Immature natural killer cell (primary cell): Measurements from ENCODE around the gene FAM210A. TPM values are rescaled to one million over a fixed set of nuclear protein-coding genes. Genes with fewer than 3 reads are reported as not detected.

Experiments
- DNase-seq, 3 donors: peaks; one replicate each; pipeline ENCODE4 v3.0.0; 2022; ENCODE audit warnings: mixed read lengths in 1 of 3
- H3K27ac Mint-ChIP-seq, 6 donors: one replicate each; pipeline ENCODE4 v1.8.0; 2020; ENCODE audit warnings: mixed read lengths in 6 of 6, mild to moderate bottlenecking in 5 of 6, inconsistent platforms in 4 of 6, moderate library complexity in 3 of 6
- H3K27me3 Mint-ChIP-seq, 3 donors: one replicate each; pipeline ENCODE4 v1.8.0; 2020 to 2021; ENCODE audit warnings: low read depth in 3 of 3, mild to moderate bottlenecking in 3 of 3, mixed read lengths in 3 of 3, moderate library complexity in 3 of 3, inconsistent platforms in 1 of 3
- H3K36me3 Mint-ChIP-seq, 3 donors: one replicate each; pipeline ENCODE4 v1.8.0; 2020; ENCODE audit warnings: mixed read lengths in 3 of 3, inconsistent platforms in 2 of 3, mild to moderate bottlenecking in 2 of 3
- H3K4me1 Mint-ChIP-seq, 2 donors: one replicate each; pipeline ENCODE4 v1.8.0; 2020; ENCODE audit warnings: inconsistent platforms in 2 of 2, mild to moderate bottlenecking in 2 of 2, mixed read lengths in 2 of 2, moderate library complexity in 1 of 2
- H3K4me3 Mint-ChIP-seq, 5 donors: one replicate each; pipeline ENCODE4 v1.8.0; 2020; ENCODE audit warnings: mild to moderate bottlenecking in 5 of 5, mixed read lengths in 5 of 5, inconsistent platforms in 3 of 5, moderate library complexity in 3 of 5
- H3K9me3 Mint-ChIP-seq, 6 donors: one replicate each; pipeline ENCODE4 v1.8.0; 2020; ENCODE audit warnings: mild to moderate bottlenecking in 6 of 6, mixed read lengths in 6 of 6, inconsistent platforms in 4 of 6, moderate library complexity in 3 of 6
- polyA plus RNA-seq, 3 donors: library from polyadenylated mRNA; unstranded; fragments of 300-500 nt; fragmentation: Illumina TruSeq; gene quantifications; one replicate each; pipeline ENCODE4 v1.2.3, GENCODE V29; 2021

The FAM210A gene
- polyA plus RNA-seq, 3 donors from 2014 or later: 11.4 to 15.3 (median 14.2) TPM

- Mint-ChIP-seq H3K36me3 (no peaks in the 10 kb centered on the region), H3K4me1 (peaks cover 3 to 5% of the 10 kb centered on the region in 2 donors), H3K4me3 (no peak overlapping the region), H3K27me3 (no peaks in the 10 kb centered on the region), H3K9me3 (no peaks in the 10 kb centered on the region), H3K27ac (no peak overlapping the region)
- peak in 2 of 3 donors; percentile 20 to 31 for DNase-seq
Measured at GRCh38 chr18:13629841-13630715, 96.3 kb downstream of the FAM210A start.

GRCh38 chr18:13628211-13628610 is 98.1 kb downstream of the FAM210A start:
- no peaks in the 10 kb centered on the region for H3K9me3 Mint-ChIP-seq
- H3K27ac Mint-ChIP-seq: no peak overlapping the region
- peaks cover 0 to 7% (median 0%) of the 10 kb centered on the region in 3 donors for H3K36me3 Mint-ChIP-seq
- DNase-seq: no peak
- no peaks in the 10 kb centered on the region for H3K27me3 Mint-ChIP-seq
- H3K4me3 Mint-ChIP-seq: no peak overlapping the region
- H3K4me1 Mint-ChIP-seq: peaks cover 3 to 5% of the 10 kb centered on the region in 2 donors

GRCh38 chr18:13627639-13628038 is 98.7 kb downstream of the FAM210A start:
- H3K9me3 Mint-ChIP-seq: no peaks in the 10 kb centered on the region
- no peak overlapping the region for H3K4me3 Mint-ChIP-seq

GRCh38 chr18:13626544-13626908 is 99.8 kb downstream of the FAM210A start:
- Mint-ChIP-seq H3K27ac (no peak overlapping the region), H3K27me3 (peaks cover 0 to 1% (median 0%) of the 10 kb centered on the region in 3 donors), H3K36me3 (peaks cover 0 to 12% (median 0%) of the 10 kb centered on the region in 3 donors), H3K4me3 (no peak overlapping the region), H3K9me3 (no peaks in the 10 kb centered on the region), H3K4me1 (peaks cover 3 to 5% of the 10 kb centered on the region in 2 donors)
- no peak for DNase-seq

More at GRCh38 chr18:13627639-13628038, 98.7 kb downstream of the FAM210A start:
- Mint-ChIP-seq H3K36me3 (peaks cover 0 to 12% (median 0%) of the 10 kb centered on the region in 3 donors), H3K4me1 (peaks cover 3 to 5% of the 10 kb centered on the region in 2 donors), H3K27ac (no peak overlapping the region), H3K27me3 (peaks cover 0 to 1% (median 0%) of the 10 kb centered on the region in 3 donors)
- no peak for DNase-seq

- H3K4me3 Mint-ChIP-seq: no peak overlapping the region
- peaks cover 0 to 12% (median 0%) of the 10 kb centered on the region in 3 donors for H3K36me3 Mint-ChIP-seq
- H3K9me3 Mint-ChIP-seq: no peaks in the 10 kb centered on the region
- H3K27me3 Mint-ChIP-seq: peaks cover 0 to 3% (median 0%) of the 10 kb centered on the region in 3 donors
- no peak overlapping the region for H3K27ac Mint-ChIP-seq
- H3K4me1 Mint-ChIP-seq: peaks cover 3 to 5% of the 10 kb centered on the region in 2 donors
- DNase-seq: no peak
Measured at GRCh38 chr18:13625843-13626543, 100.4 kb downstream of the FAM210A start.

GRCh38 chr18:13625355-13625754 is 101.0 kb downstream of the FAM210A start:
- peaks cover 3 to 5% of the 10 kb centered on the region in 2 donors for H3K4me1 Mint-ChIP-seq
- H3K27me3 Mint-ChIP-seq: peaks cover 0 to 3% (median 2%) of the 10 kb centered on the region in 3 donors
- no peaks in the 10 kb centered on the region for H3K9me3 Mint-ChIP-seq
- H3K27ac Mint-ChIP-seq: no peak overlapping the region
- H3K4me3 Mint-ChIP-seq: no peak overlapping the region
- DNase-seq: no peak
- peaks cover 0 to 12% (median 0%) of the 10 kb centered on the region in 3 donors for H3K36me3 Mint-ChIP-seq

GRCh38 chr18:13624563-13625237 is 101.7 kb downstream of the FAM210A start:
- Mint-ChIP-seq H3K4me1 (peaks cover 3 to 5% of the 10 kb centered on the region in 2 donors), H3K4me3 (no peak overlapping the region), H3K9me3 (no peaks in the 10 kb centered on the region), H3K27ac (no peak overlapping the region), H3K27me3 (peaks cover 0 to 3% (median 2%) of the 10 kb centered on the region in 3 donors), H3K36me3 (peaks cover 0 to 12% (median 0%) of the 10 kb centered on the region in 3 donors)
- DNase-seq: no peak

- H3K27me3 Mint-ChIP-seq: peaks cover 0 to 3% (median 2%) of the 10 kb centered on the region in 3 donors
- no peaks in the 10 kb centered on the region for H3K9me3 Mint-ChIP-seq
- H3K36me3 Mint-ChIP-seq: peaks cover 0 to 12% (median 0%) of the 10 kb centered on the region in 3 donors
- no peak for DNase-seq
- H3K4me3 Mint-ChIP-seq: no peak overlapping the region
- peak overlapping the region in 1 of 6 donors; percentile 1 for H3K27ac Mint-ChIP-seq
- H3K4me1 Mint-ChIP-seq: peaks cover 3 to 5% of the 10 kb centered on the region in 2 donors
Measured at GRCh38 chr18:13623871-13624270, 102.5 kb downstream of the FAM210A start.

- no peak for DNase-seq
- peaks cover 3 to 5% of the 10 kb centered on the region in 2 donors for H3K4me1 Mint-ChIP-seq
- H3K27ac Mint-ChIP-seq: no peak overlapping the region
- peaks cover 0 to 12% (median 0%) of the 10 kb centered on the region in 3 donors for H3K36me3 Mint-ChIP-seq
- no peaks in the 10 kb centered on the region for H3K9me3 Mint-ChIP-seq
- H3K4me3 Mint-ChIP-seq: no peak overlapping the region
- peaks cover 0 to 3% (median 2%) of the 10 kb centered on the region in 3 donors for H3K27me3 Mint-ChIP-seq
Measured at GRCh38 chr18:13623348-13623747, 103.0 kb downstream of the FAM210A start.

GRCh38 chr18:13622751-13623150 is 103.6 kb downstream of the FAM210A start:
- Mint-ChIP-seq H3K27me3 (peaks cover 0 to 3% (median 2%) of the 10 kb centered on the region in 3 donors), H3K36me3 (peaks cover 0 to 12% (median 0%) of the 10 kb centered on the region in 3 donors), H3K4me3 (no peak overlapping the region), H3K9me3 (no peaks in the 10 kb centered on the region), H3K4me1 (peaks cover 3 to 5% of the 10 kb centered on the region in 2 donors), H3K27ac (no peak overlapping the region)
- DNase-seq: no peak

GRCh38 chr18:13621886-13622619 is 104.3 kb downstream of the FAM210A start:
- Mint-ChIP-seq H3K27ac (no peak overlapping the region), H3K36me3 (peaks cover 0 to 12% (median 0%) of the 10 kb centered on the region in 3 donors), H3K4me3 (no peak overlapping the region), H3K27me3 (peaks cover 0 to 9% (median 3%) of the 10 kb centered on the region in 3 donors), H3K4me1 (peaks cover 4 to 8% of the 10 kb centered on the region in 2 donors), H3K9me3 (no peaks in the 10 kb centered on the region)
- DNase-seq: no peak

- Mint-ChIP-seq H3K4me3 (no peak overlapping the region), H3K27me3 (peaks cover 0 to 11% (median 4%) of the 10 kb centered on the region in 3 donors), H3K9me3 (no peaks in the 10 kb centered on the region), H3K36me3 (peaks cover 0 to 12% (median 0%) of the 10 kb centered on the region in 3 donors), H3K4me1 (peaks cover 2 to 10% of the 10 kb centered on the region in 2 donors), H3K27ac (no peak overlapping the region)
- no peak for DNase-seq
Measured at GRCh38 chr18:13621446-13621849, 104.9 kb downstream of the FAM210A start.
